ENCODE results near the gene CERS2.

The CERS2 gene, protein sequence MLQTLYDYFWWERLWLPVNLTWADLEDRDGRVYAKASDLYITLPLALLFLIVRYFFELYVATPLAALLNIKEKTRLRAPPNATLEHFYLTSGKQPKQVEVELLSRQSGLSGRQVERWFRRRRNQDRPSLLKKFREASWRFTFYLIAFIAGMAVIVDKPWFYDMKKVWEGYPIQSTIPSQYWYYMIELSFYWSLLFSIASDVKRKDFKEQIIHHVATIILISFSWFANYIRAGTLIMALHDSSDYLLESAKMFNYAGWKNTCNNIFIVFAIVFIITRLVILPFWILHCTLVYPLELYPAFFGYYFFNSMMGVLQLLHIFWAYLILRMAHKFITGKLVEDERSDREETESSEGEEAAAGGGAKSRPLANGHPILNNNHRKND

DNA sequence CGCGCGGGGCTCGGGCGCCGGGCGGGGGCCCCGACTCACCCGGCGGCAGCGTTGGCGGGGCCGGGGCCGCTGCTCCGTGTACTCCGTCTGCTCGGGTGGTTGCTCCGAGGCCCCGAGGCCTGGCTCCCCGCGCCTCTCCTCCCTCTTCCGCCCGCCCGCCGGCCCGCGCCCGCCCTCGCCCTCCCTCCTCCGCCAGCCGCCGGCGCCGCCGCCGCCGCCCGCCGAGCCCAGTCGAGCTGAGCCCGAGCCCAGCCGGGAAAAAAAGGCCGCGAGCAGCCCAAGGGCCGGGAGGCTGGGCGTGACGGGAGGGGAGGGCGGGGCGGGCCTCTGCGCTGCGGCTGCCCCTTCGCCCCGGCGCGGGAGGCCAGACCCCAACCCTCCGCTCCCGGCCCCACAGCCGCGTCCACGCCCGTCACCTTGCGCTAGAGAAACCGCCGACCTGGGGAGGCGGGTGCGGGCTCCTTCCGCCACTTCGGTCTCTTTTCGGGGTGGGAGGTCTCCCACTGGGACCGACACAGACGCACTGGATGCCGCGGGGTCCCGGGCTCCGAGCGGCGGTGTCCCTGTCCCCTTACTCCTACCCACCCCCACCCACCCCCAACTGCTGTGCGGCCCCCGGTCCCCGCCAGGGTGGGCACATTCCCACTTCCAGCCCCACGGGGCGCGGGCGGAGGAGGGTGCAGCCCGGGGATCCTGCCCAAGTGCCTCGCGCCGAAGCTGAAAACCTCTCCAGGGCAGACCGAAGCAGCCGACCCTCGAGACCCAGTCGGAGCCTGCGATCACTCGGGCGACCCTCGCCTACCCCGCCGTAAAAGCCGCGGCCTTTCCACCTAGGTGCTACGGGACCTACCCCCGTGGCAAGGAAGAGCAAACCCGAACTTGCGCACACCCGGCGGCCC is at the start of gene CERS2:
Gene CERS2, minus strand, starts transcription at position 256 of the 899 bp plus-strand sequence. CDS start 5,745 bp downstream, outside the sequence.
- H3K4me3 Mint-ChIP-seq, result peak within 1 kb of the TSS; percentile 90
- H3K9me3 Mint-ChIP-seq, result no peaks in the 10 kb centered on the region
- peaks cover 77% of the 10 kb centered on the region for H3K4me1 Mint-ChIP-seq
- peaks cover 16% of the 10 kb centered on the region for H3K36me3 Mint-ChIP-seq
- peak within 1 kb of the TSS; percentile 86 for H3K27ac Mint-ChIP-seq
- CTCF ChIA-PET, result interaction anchor here (1.7 kb wide), 1 partner anchor 414 kb away, joined by 8 read pairs; no protein-coding TSS in a partner anchor
- peaks cover 13% of the 10 kb centered on the region for H3K27me3 Mint-ChIP-seq
- DNase-seq, result peak; percentile 89

- H3K4me3 Mint-ChIP-seq, result no peak overlapping the region
- peaks cover 21% of the 10 kb centered on the region for H3K36me3 Mint-ChIP-seq
Observed at GRCh38 chr1:151013518-151013917, 38.9 kb upstream of the CERS2 start.

GRCh38 chr1:151012684-151013471 is 38.2 kb upstream of the CERS2 start:
- no peaks in the 10 kb centered on the region for H3K9me3 Mint-ChIP-seq
- no peaks in the 10 kb centered on the region for H3K27me3 Mint-ChIP-seq
- H3K36me3 Mint-ChIP-seq, result peaks cover 18% of the 10 kb centered on the region
- no peak overlapping the region for H3K27ac Mint-ChIP-seq
- DNase-seq, result no peak
- CTCF ChIA-PET, result interaction anchor here (0.6 to 1.5 kb wide), 3 partner anchors 12 to 94 kb away, joined by 3 to 9 read pairs (median 4); partner anchors contain the start of gene C1orf56
- peaks cover 48% of the 10 kb centered on the region for H3K4me1 Mint-ChIP-seq
- H3K4me3 Mint-ChIP-seq, result no peak overlapping the region

More at GRCh38 chr1:151013518-151013917, 38.9 kb upstream of the CERS2 start:
- CTCF ChIA-PET, result interaction anchor here (0.6 to 1.5 kb wide), 3 partner anchors 11 to 94 kb away, joined by 3 to 9 read pairs (median 4); partner anchors contain the start of gene C1orf56
- no peak overlapping the region for H3K27ac Mint-ChIP-seq
- no peak for DNase-seq
- peaks cover 42% of the 10 kb centered on the region for H3K4me1 Mint-ChIP-seq
- H3K27me3 Mint-ChIP-seq, result no peaks in the 10 kb centered on the region
- no peaks in the 10 kb centered on the region for H3K9me3 Mint-ChIP-seq

- no peak overlapping the region for H3K4me3 Mint-ChIP-seq
- no peaks in the 10 kb centered on the region for H3K27me3 Mint-ChIP-seq
- peaks cover 64% of the 10 kb centered on the region for H3K4me1 Mint-ChIP-seq
- no peak for DNase-seq
- CTCF ChIA-PET, result interaction anchor here (0.7 to 1.6 kb wide), 2 partner anchors 13 to 15 kb away, joined by 3 read pairs; no protein-coding TSS in a partner anchor
- no peak overlapping the region for H3K27ac Mint-ChIP-seq
- peaks cover 16% of the 10 kb centered on the region for H3K36me3 Mint-ChIP-seq
- no peaks in the 10 kb centered on the region for H3K9me3 Mint-ChIP-seq
Observed at GRCh38 chr1:151011154-151011850, 36.7 kb upstream of the CERS2 start.

DNA sequence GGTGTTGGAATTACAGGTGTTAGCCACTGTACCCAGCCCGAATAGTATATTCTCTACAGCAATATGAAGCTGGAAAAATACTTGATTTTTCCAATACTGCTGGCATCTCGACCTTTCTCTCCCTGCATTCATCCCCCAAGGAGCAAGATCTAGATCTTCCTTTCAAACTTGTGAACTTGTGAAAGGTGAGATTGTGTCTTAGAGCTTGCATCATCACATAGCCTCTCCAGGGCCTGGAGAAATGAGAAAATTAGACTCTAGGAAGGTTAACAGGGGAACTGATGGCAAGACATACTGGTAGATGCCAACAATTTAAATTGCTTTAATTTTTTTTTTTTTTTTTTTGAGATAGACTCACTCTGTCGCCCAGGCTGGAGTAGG is 35.7 kb upstream of the CERS2 start:
- Mint-ChIP-seq H3K36me3 (peaks cover 18% of the 10 kb centered on the region), H3K4me1 (peaks cover 73% of the 10 kb centered on the region), H3K9me3 (no peaks in the 10 kb centered on the region), H3K27me3 (no peaks in the 10 kb centered on the region), H3K27ac (no peak overlapping the region), H3K4me3 (peak overlapping the region; percentile 96)
- DNase-seq, result no peak
- CTCF ChIA-PET, result interaction anchor here (0.7 to 1.6 kb wide), 2 partner anchors 14 to 16 kb away, joined by 3 read pairs; no protein-coding TSS in a partner anchor

- peaks cover 74% of the 10 kb centered on the region for H3K4me1 Mint-ChIP-seq
- no peak overlapping the region for H3K27ac Mint-ChIP-seq
- peaks cover 18% of the 10 kb centered on the region for H3K36me3 Mint-ChIP-seq
- H3K27me3 Mint-ChIP-seq, result no peaks in the 10 kb centered on the region
- CTCF ChIA-PET, result interaction anchor here (0.6 to 1.6 kb wide), 2 partner anchors 15 to 16 kb away, joined by 3 read pairs; no protein-coding TSS in a partner anchor
- DNase-seq, result no peak
- H3K4me3 Mint-ChIP-seq, result peak overlapping the region; percentile 96
- H3K9me3 Mint-ChIP-seq, result no peaks in the 10 kb centered on the region
Observed at GRCh38 chr1:151009674-151010345, 35.2 kb upstream of the CERS2 start.

- Mint-ChIP-seq H3K4me1 (peaks cover 78% of the 10 kb centered on the region), H3K4me3 (peak overlapping the region; percentile 96)
Observed at GRCh38 chr1:151009206-151009587, 34.6 kb upstream of the CERS2 start.

DNA sequence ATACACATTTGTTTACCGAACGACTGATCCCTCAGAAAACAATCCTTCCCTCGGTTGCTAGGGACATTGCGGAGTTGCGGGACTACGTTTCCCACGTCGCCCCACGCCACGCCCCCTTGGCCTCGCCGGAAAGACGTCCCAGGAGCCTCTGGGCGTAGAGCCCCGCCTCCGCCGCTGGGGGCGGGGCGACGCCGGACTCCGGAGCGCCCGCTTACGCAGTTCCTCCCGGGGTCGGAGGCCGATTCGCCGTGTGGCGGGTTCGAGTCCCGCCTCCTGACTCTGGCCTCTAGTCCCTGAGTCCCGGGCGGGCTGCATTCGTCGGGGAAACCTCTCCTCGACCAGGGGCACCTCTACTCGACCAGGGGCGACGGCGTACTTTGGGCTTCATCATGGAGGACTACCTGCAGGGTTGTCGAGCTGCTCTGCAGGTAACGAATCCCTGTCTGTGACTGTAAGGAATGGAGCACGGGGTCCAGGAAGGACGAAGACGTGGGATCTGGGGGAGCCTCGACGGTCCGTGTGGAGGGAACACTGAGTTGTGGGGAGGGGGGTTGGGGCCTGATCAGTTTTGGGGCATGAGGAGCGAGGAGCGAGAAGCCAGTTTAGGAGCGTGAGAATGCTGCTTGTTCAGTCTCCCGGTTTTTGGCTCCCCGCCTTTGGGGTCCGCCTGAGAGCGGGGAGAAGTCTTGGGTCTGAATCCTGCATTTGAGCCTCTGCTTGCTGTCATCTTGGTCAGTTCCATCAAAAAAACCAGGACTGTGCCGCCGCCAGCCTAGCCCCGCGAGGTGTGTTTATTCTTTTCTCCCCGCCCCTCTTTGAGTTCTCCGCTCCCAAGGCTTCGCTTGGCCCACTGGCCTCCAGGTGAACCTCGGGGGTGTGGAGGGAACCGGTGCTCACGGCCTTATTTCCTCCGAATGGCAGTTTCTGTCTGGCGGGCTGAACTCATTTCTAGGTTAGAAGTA is 33.9 kb upstream of the CERS2 start, which contains the start of gene PRUNE1:
Gene PRUNE1, plus strand, starts transcription at position 206 of the 962 bp plus-strand sequence. Its CDS starts 184 bp downstream, at position 390.
- Mint-ChIP-seq H3K4me3 (peak within 1 kb of the TSS; percentile 96), H3K9me3 (no peaks in the 10 kb centered on the region), H3K27me3 (no peaks in the 10 kb centered on the region), H3K36me3 (peaks cover 17% of the 10 kb centered on the region), H3K27ac (peak within 1 kb of the TSS; percentile 93), H3K4me1 (peaks cover 83% of the 10 kb centered on the region)
- CTCF ChIA-PET, result no interaction called here
- DNase-seq, result peak; percentile 97

More at GRCh38 chr1:151009206-151009587, 34.6 kb upstream of the CERS2 start:
- no peak for DNase-seq
- Mint-ChIP-seq H3K27ac (peak overlapping the region; percentile 93), H3K27me3 (no peaks in the 10 kb centered on the region), H3K9me3 (no peaks in the 10 kb centered on the region), H3K36me3 (peaks cover 18% of the 10 kb centered on the region)
- CTCF ChIA-PET, result interaction anchor here (0.6 kb wide), 1 partner anchor 16 kb away, joined by 3 read pairs; no protein-coding TSS in a partner anchor

GRCh38 chr1:151007853-151008243 is 33.2 kb upstream of the CERS2 start:
- peak overlapping the region; percentile 96 for H3K4me3 Mint-ChIP-seq
- peaks cover 86% of the 10 kb centered on the region for H3K4me1 Mint-ChIP-seq
- peak overlapping the region; percentile 93 for H3K27ac Mint-ChIP-seq
- H3K36me3 Mint-ChIP-seq, result peaks cover 18% of the 10 kb centered on the region
- no peak for DNase-seq
- CTCF ChIA-PET, result interaction anchor here (0.5 to 3.8 kb wide), 2 partner anchors 13 to 38 kb away, joined by 3 to 38 read pairs; no protein-coding TSS in a partner anchor
- H3K9me3 Mint-ChIP-seq, result no peaks in the 10 kb centered on the region
- H3K27me3 Mint-ChIP-seq, result no peaks in the 10 kb centered on the region

GRCh38 chr1:151006327-151007052 is 31.9 kb upstream of the CERS2 start, which contains the start of gene MINDY1:
MINDY1 (minus strand) TSS chr1:151006902; CDS start chr1:151002617, 4,285 bp downstream.
- DNase-seq, result peak; percentile 58
- CTCF ChIA-PET, result interaction anchor here (1.2 to 3.8 kb wide), 10 partner anchors 9 to 150 kb away, joined by 3 to 38 read pairs (median 6); partner anchors contain the start of genes C1orf56, CDC42SE1 and TNFAIP8L2

More at GRCh38 chr1:151006327-151007052, 31.9 kb upstream of the CERS2 start, which contains the start of gene MINDY1:
- Mint-ChIP-seq H3K9me3 (no peaks in the 10 kb centered on the region), H3K4me1 (peaks cover 90% of the 10 kb centered on the region), H3K27ac (peak within 1 kb of the TSS; percentile 93), H3K4me3 (peak within 1 kb of the TSS; percentile 96), H3K36me3 (peaks cover 28% of the 10 kb centered on the region), H3K27me3 (no peaks in the 10 kb centered on the region)
